ELR (cell line): ENCODE results near the gene AQP5.
A peak's percentile ranks its signal among the peaks of the same experiment; 100 is the strongest.

Experiments
- DNase-seq: peaks from one replicate; pipeline ENCODE4 v3.0.0-alpha.2; 2015; ENCODE audit warnings: low read depth

AQP5 gene

DNA sequence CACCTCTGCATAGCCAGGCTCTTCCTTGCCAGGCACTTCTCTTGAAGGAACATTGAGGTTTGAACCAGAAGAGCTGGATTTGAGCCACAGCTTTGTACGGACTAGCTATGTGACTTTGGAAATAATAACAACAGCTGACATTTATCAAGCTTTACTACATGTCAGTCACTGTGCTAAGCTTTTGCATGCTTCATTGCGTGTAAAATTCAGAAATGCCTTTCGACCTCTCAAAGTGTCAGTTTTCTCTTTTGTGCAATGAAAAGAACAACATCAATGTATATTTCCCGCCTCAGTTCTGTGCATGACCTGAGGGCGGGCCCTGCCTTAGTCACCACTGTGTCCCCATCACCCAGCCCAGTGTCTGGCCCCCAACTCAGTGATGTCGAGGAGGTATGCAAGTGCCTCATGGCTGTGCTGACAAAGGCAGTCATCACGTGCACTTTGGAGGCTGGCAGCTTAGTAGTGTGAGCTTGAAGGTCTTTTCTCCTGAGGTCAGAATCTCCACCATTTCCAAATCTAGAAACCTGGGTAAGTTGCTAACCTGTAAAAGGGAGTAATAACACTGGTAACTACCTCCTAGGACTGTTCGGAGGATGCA lies 29.0 kb upstream of the AQP5 start:
- no peak for DNase-seq

DNA sequence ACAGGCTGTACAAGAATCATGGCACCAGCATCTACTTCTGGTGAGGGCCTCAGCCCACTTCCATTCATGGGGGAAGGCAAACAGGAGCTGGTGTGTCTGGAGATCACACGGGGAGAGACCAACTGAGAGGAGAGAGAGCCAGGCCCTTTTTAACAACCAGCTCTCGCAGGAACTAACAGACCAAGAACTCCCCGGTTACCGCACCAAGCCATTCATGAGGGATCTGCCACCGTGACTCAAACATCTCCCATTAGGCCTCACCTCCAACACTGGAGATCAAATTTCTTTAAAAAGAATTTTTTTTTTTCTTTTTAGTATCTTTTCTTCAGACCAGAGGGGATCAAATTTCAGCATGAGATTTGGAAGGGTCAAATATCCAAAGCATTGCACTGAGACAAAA lies 27.9 kb upstream of the AQP5 start:
- DNase-seq = no peak

DNA sequence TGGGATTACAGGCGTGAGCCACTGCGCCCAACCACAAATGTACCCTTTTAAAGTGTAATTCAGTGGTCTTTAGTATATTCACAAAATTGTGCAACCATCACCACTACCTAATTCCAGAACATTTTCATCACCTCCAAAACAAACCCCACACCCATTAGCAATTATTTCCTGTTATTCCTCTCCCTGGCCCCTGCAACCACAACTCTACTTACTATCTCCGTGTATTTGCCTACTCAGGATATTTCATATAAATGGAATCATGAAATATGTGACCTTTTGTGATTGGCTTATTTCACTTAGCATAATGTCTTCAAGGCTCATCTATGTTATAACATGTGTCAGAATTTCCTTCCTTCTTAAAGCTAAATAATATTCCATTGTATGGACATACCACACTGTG lies 27.2 kb upstream of the AQP5 start:
- DNase-seq = no peak

DNA sequence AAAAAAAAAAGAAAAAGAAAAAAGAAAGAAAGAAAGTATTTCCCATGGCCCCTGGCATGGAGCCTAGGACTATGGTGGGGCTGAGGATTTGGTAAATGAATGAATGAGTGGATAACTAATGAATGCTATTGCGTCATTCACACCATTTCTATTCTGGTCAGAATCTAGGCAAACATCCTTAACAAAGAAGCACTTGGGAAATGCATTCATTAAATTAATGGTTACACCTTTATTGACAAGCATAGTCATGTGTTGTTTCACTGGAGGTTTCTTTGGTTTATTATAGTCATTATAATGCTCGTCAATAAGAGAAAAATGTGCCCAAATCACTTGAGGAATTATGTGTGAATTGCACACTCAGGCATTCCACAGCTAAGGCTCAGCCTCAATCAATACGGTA lies 24.7 kb upstream of the AQP5 start:
- no peak for DNase-seq

DNA sequence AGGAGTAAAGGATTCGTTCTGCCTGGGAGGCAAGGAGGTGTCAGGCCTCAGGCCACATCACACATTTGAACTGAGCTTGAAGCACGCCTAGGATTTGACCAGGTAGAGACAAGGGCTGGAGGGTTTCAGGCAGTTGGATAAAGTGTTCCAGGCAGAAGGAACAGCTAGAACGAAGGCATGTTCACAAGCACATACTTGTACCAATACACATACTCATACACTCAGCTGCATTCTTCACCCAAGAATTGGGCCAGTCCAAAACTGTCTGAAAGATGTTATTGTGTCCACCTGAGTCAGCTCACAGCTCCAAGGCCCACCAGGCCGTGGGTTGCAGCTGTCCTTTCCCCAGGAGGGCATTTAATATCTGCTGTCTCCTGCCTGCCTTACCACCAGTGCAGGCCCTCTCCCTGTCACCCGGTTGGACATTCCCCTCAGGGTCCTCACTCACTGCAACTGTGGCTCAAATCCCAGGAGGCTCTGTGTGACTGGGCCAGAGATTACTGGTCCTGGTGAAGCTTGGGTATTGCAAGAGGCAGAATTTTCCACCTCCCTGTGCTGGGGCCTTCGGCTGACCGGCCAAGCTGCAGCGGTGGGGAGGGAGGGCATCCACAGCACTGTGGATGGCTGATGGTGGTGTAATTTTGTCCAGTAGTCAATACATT lies 23.9 kb upstream of the AQP5 start:
- no peak for DNase-seq

DNA sequence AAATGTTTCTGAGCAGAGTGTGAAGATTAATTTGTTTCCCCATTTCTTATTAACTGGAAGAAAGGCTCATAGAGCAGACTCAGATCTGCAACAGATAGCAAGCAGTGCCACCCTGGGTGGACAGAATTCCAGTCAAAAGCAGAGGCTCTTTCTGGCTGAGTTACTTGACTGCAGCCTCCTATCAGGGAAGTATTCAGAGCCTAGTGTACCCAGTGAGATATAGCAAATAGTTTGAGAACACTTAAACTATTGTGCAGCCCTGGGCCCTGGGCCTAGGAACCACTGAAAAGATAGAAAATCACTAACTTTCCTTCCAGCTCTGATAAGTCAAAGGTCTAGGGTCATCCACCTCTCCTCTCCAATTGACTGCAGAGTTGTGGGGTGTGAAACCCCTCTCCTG lies 22.4 kb upstream of the AQP5 start:
- no peak for DNase-seq

DNA sequence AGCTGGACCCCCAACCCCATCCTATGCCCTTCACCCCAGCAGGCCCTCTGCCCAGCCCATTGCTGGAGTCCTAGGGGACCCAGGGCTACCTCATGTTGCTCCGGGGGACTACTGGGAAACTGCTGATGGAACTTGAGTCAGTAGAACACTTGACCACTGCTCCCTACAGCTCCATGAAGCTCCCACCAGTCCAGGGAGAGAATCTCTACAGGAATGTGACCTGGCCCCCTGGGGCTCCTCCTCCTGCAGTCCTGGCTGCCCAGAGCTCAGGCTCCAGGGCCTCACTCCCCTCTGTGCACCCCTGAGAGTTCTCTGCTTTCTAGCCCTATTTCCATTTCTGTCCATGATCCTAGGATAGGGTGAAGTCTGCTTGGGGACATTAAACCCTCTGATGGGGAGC lies 22.0 kb upstream of the AQP5 start:
- no peak for DNase-seq

DNA sequence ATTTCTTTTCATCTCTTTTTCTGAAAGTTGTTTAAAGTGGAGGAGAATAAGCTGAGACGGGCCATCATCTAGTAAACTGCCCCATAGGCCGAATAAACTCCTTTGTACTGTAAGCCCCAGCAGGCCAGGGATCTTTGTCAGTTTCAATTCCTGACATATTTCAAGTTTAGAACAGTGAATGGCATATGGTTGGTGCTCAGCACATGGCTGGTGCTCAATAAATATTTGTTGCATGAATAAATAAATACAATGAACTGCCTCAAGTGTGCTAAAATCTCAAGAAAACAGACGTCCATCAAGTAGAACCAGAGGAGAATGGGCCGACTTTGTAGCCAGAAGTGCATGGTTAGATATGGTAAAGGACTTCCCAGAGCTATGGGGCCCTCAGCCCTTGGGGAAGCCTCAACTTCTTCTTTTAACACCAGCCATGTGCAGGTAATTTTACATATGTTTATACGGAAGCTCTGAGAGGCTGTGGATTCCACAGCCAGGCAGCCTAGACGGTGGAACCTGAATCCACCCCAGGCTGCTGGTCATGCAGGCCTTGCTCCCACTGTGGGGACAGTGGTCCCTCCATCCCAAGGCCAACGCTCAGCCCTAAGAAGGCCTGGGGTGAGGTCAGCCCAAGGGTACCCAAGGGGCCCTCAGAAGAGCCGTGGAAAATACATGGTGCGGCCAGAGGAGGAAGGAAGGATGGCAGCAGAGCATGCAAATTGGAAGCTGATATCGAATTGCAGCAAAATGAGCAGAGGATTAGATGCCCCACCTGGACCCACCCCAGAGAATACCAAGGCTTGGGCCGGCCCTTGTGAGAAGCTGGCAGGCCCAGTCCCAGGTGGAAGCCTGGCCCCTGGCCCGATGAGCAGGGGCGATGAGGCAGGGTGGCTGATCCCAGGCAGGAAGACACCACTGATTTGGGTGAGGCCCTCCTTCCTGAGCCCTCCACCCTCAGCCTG lies 19.8 kb upstream of the AQP5 start:
- no peak for DNase-seq

DNA sequence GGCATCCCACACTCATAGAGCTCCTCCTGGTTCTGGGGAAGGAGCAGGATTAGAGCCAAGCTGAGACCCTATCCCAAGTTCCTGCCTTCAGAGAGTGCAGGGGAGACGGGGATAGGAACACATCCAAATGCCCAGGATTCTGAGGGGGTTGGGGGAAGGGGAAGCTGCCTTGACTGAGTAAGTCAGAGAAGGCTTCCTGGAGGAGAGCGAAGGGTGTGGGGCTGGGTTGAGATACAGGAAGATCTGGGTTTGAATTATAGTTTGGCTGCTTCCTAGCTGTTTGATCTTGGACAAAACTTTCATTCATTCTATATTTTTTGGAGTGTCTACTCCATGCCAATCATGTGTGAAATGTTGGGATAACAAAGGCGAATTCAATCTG lies 19.2 kb upstream of the AQP5 start:
- DNase-seq = no peak

DNA sequence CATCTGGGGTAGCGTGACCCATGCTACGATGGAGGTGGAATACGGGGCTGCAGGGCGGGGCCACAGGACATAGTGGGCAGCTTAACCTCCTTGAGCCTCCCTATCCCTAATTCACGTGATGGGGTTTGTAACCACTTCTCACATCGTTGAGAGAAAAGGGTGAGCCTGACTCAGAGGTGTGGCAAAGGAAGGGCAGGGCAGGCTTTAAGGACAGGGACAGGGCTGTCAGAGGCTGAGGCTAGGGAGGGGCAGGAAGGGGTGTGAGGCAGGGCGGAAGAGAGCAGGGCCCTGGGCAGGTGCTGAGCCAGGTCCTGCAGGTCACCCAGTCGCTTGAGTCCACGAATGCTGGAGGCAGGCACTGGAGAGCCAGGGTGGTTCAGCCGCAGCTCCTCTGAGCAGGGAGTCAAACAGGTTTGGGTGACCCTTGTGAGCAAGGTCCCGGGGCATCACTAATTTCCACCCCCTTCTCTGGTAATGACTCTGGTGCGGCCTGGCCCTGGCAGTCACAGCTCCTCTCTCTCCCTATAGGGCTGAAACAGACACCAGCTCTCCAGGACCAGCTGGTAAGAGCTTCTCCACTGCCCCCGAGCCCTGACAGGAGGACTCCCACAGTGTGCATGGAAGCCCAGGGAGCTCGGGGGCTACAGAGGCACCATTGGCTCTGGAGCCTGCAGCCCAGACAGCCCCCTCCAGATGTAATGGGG lies 18.6 kb upstream of the AQP5 start:
- DNase-seq = no peak

DNA sequence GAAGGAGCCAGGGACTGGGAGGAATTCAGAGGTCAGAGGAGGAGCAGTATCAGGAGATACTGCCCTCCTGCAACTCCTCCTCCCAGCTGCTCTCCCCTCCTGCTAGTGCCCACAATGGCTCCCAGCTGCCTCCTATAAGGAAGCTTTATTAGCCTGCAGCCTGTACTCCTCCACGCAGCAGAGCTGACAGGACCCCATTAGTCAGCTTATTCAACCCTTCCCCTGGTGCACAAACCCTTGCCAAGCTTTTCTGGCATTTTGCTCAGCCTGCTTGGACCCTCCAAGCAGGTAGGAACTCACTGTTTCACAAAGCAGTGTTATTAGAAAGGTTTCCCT lies 18.1 kb upstream of the AQP5 start:
- DNase-seq = no peak

DNA sequence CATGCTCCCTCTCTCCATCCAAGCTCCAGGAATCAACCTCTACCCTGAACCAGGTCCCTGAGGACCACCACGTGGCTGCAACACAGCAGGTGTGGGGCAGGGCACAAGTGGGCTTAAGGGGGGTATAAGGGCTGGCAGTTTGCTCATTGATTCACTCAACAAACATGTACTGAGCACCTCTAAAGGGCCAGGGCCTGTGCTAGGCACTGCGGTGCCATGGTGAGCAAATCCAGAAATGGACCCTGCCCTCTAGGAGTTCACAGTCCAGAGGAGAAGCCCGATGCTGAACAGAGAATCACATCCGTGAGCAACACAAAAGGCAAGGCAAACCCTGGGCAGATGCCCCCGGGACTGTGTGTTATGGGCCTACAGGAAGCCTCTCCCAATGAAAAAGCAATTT lies 17.6 kb upstream of the AQP5 start:
- no peak for DNase-seq

DNA sequence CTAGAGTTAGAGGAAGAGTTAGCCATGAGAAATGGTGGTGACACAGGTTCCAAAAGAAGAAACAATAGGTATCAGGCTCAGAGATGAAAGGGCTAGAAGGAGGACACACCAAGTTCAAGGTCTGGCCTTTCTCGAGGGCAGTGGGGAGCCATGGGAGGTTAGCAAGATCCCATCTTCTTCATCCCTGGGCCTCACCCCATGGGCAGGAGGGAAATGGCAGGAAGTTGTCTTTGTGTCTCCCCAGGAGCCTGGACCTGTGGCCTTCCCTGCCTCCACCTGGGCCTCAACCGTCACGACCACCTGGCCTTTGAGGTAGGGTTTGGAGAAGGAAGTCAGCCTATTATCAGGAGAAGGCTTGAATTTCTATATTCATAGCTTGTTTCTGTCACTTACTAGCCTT lies 17.0 kb upstream of the AQP5 start:
- no peak for DNase-seq

DNA sequence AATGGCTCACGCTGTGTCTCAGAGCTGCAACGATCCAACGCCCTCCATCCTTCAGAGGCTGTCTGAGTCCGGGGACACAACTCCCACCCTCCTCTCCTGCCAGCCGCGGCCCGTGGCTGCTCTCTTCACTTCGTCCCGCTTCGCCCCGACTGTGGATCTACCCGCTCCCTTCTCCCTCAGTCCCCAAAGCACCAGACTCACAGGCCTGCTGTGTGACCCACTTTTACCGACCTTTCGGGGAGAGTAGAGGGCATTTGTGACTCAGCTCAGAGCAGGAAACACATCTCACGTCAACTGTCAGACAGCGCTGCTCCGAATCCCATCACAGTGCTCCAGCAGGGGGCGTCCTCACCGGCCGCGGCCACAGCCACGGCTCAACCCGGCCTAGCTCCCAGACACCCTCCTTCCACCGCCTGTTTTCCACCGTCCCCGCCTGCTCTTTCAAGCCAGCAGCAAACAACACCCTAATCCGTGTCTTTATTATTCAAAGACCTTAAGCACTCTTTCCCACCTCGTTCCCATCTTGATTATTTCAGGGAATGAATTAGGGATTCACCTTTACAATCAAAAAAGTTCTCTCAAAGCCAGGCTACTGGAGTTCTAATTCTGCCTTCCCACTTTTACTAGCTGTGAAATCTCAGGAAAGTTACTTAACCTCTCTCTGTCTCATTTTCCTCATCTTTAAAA lies 16.1 kb upstream of the AQP5 start:
- DNase-seq = peak; percentile 85

DNA sequence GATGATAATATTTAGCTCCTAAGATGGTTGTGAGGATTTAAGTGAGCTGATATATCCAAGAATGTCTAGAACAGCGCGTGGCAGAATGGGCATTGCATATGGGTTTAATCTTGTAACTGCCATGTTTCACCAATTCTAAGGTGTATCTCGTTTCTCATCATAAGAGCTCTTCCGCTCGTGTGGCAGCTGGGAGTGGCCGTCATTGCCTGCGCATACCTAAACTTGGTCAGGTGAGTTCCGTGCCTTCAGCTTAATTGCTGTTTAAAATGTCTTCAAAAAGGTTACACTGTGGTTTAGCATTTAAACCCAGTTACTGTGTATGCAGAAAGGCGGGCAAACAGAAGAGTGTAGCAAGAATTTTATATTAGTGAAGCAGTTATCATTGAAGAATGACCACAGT lies 15.6 kb upstream of the AQP5 start:
- no peak for DNase-seq

DNA sequence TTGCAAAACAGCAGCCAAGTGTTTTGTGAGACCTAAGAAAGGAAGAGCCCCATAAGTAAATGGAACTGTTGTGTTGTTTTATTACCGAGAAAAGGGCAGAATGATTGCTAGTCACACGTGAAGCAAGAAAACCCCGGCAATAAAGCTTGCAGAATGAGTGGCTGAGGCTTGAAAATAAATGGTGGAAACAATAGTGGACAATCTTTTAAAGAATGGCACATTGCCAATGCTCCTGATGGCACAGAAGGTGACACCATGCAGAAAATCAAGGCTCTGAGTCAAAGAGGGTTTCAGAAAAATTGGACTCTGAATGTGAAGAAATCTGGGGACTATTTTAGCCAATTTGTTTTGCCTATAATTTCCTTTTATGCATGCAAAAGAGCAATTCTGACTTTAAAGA lies 15.2 kb upstream of the AQP5 start:
- no peak for DNase-seq

DNA sequence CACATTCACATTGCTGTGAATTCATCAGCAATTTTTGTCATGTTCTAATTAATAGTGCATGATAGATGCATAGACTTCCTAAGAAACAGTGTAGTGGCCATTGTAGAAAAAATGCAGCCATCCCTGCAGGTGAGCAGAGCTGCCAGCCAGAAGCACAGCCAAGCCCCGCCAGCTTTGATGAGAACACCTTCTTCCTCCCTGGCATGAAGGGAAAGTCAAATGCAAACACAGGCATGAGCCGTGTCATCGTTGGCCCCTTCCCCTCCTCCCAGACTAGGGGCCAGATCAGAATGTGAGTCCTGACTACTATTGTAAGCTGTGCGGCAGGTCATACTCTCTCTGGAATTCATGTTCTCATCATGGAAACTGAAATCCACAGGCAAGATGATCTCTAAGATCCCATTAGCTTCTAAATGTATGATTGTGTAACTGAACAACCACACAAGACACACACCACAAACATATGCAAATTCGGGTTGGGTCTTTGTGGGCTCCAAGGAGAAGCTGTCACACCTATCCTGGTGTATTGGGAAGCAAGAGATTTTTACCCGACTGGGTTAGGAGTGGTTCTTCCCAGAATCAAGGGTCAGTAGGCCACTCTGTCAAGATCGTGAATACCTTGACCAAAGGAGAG lies 14.0 kb upstream of the AQP5 start:
- no peak for DNase-seq

DNA sequence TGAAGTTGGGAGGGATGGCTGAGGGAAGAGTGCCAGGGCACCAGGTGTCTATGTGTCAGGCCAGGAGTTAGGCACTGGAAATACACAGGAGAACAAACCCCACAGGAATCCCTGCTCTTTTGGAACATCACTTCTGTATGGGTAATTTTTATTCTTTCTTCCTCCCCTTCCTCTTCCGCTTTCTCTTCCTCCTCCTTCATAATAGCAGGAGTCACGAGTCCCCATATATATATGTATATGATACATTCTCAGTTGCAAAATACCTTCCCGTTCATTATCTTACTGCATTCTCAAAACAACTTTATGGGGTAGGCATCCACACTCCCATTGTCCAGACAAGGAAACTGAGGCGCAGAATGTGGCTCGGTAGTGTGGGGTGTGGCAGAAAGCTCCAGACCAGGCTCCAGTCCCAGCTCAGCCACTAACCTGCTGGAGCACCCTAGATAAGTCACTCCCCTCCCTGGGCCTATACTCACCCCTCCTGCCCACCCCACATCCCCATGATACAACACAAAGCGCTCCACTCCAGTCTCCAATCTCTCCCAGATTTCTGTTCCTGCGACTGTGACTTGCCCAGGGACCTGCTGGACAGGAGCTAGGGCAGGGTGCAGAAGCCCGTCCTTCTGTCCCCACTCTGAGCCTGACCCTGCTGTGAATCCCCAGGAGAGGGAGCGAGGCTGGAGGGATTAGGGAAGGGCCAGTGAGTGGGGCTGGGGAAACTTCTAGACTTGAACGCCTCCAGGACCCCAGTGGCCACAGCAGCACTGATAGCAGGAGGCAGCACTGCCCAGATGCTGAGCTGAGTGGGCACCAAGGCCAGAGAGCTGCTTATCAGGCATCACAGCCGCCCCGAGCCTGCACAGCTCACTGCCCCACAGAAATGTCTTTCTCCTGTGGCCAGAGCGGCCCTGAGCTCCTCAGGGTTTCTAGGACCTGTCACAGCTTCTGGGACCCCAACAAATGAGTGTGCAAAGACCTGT lies 12.5 kb upstream of the AQP5 start:
- DNase-seq = no peak

DNA sequence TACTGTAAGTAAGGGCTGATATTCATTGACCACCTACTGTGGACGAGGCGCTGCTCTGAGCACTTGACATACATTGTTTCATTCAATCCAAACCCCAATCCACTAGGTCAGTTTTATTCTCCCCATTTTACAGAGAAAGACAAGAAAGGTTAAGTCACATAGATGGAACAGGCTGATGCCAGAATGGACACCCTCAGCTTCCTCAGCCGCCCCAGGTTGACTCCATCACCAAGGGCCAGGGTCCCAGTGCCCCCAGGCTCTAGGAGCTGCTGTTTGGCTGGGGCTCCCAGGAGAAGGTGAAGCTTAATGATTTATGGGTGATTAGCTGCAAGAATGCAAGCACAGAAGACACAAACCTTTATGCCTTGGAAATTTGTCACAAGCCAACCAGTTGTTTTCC lies 11.8 kb upstream of the AQP5 start:
- DNase-seq = no peak
